ENCODE data around the gene C20orf173. TPM values are rescaled to one million over a fixed set of nuclear protein-coding genes. Genes with fewer than 3 reads are reported as not detected.

C20orf173 gene
- total RNA-seq, 1 experiment from 2014 or later = not detected

GRCh38 chr20:35506872-35507638, 22.4 kb downstream of the C20orf173 start:
- no peak for DNase-seq (ENCODE audit: low read depth)

- DNase-seq (ENCODE audit: low read depth) = no peak
Observed at GRCh38 chr20:35506179-35506578, 23.3 kb downstream of the C20orf173 start.

GRCh38 chr20:35504751-35505150, 24.7 kb downstream of the C20orf173 start:
- DNase-seq (ENCODE audit: low read depth) = no peak

GRCh38 chr20:35503841-35504561, 25.5 kb downstream of the C20orf173 start:
- no peak for DNase-seq (ENCODE audit: low read depth)

GRCh38 chr20:35503281-35503680, 26.2 kb downstream of the C20orf173 start:
- DNase-seq (ENCODE audit: low read depth) = no peak

GRCh38 chr20:35502352-35502751, 27.1 kb downstream of the C20orf173 start:
- DNase-seq (ENCODE audit: low read depth) = no peak

- no peak for DNase-seq (ENCODE audit: low read depth)
Observed at GRCh38 chr20:35499271-35499670, 30.2 kb downstream of the C20orf173 start.

GRCh38 chr20:35497780-35498189, 31.7 kb downstream of the C20orf173 start:
- DNase-seq (ENCODE audit: low read depth) = no peak

- no peak for DNase-seq (ENCODE audit: low read depth)
Observed at GRCh38 chr20:35497320-35497719, 32.1 kb downstream of the C20orf173 start.

GRCh38 chr20:35496481-35496880, 33.0 kb downstream of the C20orf173 start:
- DNase-seq (ENCODE audit: low read depth) = no peak

- DNase-seq (ENCODE audit: low read depth) = no peak
Observed at GRCh38 chr20:35492352-35492751, 37.1 kb downstream of the C20orf173 start.

- no peak for DNase-seq (ENCODE audit: low read depth)
Observed at GRCh38 chr20:35491823-35492222, 37.6 kb downstream of the C20orf173 start.

- no peak for DNase-seq (ENCODE audit: low read depth)
Observed at GRCh38 chr20:35490736-35491181, 38.7 kb downstream of the C20orf173 start.

GRCh38 chr20:35489717-35490116, 39.7 kb downstream of the C20orf173 start:
- no peak for DNase-seq (ENCODE audit: low read depth)

GRCh38 chr20:35487479-35487878, 42.0 kb downstream of the C20orf173 start:
- no peak for DNase-seq (ENCODE audit: low read depth)

GRCh38 chr20:35479798-35480197, 49.7 kb downstream of the C20orf173 start:
- no peak for DNase-seq (ENCODE audit: low read depth)

GRCh38 chr20:35478804-35479472, 50.5 kb downstream of the C20orf173 start:
- DNase-seq (ENCODE audit: low read depth) = no peak

Other genes starting within 250 kb of the C20orf173 start
- 434 and 435 TPM in 2 replicates for gene EIF6, start 244.9 kb downstream of the C20orf173 start, total RNA-seq (2014; rRNA removed; shearing (Covaris generic))
- gene FAM83C, start 237.2 kb downstream of the C20orf173 start, total RNA-seq (2014; rRNA removed; shearing (Covaris generic)) = not detected in 2 replicates
- 36.5 and 42.9 TPM in 2 replicates for gene UQCC1, start 117.7 kb downstream of the C20orf173 start, total RNA-seq (2014; rRNA removed; shearing (Covaris generic))
- gene GDF5, start 91.4 kb downstream of the C20orf173 start, total RNA-seq (2014; rRNA removed; shearing (Covaris generic)) = 1.8 and 2.2 TPM in 2 replicates
- gene CEP250, start 74.1 kb downstream of the C20orf173 start, total RNA-seq (2014; rRNA removed; shearing (Covaris generic)) = 25.5 and 49.8 TPM in 2 replicates
- 570 and 706 TPM in 2 replicates for gene ERGIC3, start 12.4 kb upstream of the C20orf173 start, total RNA-seq (2014; rRNA removed; shearing (Covaris generic))
- gene SPAG4, start 86.2 kb upstream of the C20orf173 start, total RNA-seq (2014; rRNA removed; shearing (Covaris generic)) = 24.9 and 38.5 TPM in 2 replicates
- gene CPNE1, start 135.2 kb upstream of the C20orf173 start, total RNA-seq (2014; rRNA removed; shearing (Covaris generic)) = 301 and 408 TPM in 2 replicates
- 33.8 and 41.9 TPM in 2 replicates for gene RBM12, start 135.2 kb upstream of the C20orf173 start, total RNA-seq (2014; rRNA removed; shearing (Covaris generic))
- 42.8 and 53.4 TPM in 2 replicates for gene NFS1, start 169.7 kb upstream of the C20orf173 start, total RNA-seq (2014; rRNA removed; shearing (Covaris generic))
- 624 and 862 TPM in 2 replicates for gene ROMO1, start 169.8 kb upstream of the C20orf173 start, total RNA-seq (2014; rRNA removed; shearing (Covaris generic))
- gene RBM39, start 212.6 kb upstream of the C20orf173 start, total RNA-seq (2014; rRNA removed; shearing (Covaris generic)) = 269 and 327 TPM in 2 replicates
- 47.3 and 60.0 TPM in 2 replicates for gene PHF20, start 242.4 kb upstream of the C20orf173 start, total RNA-seq (2014; rRNA removed; shearing (Covaris generic))